Activated naive CD4-positive, alpha-beta T cell treated with anti-CD3 and anti-CD28 coated beads for 36 hours (primary cell): ENCODE results near the gene ZNF45. TPM values are rescaled to one million over a fixed set of nuclear protein-coding genes. Genes with fewer than 3 reads are reported as not detected.
A peak's percentile ranks its signal among the peaks of the same experiment; 100 is the strongest.
"Not testable (repeated sequence)": the region's sequence is repeated elsewhere in the genome, so short reads cannot be mapped to it uniquely, and the experiment has no call there.

Experiments used
- CTCF ChIA-PET: fragments of 350-600 bp; sonication (Branson Sonifier 250); formaldehyde crosslinking; loops from one replicate; lab custom pipeline; 2021; ENCODE audit warnings: antibody characterized with exemption; lab: Charles Lee
- DNase-seq: peaks from one replicate; pipeline ENCODE4 v3.0.0-alpha.2; 2020
- H3K27ac Mint-ChIP-seq: one replicate; pipeline ENCODE4 v1.8.0; 2021; ENCODE audit warnings: mild to moderate bottlenecking, mixed read lengths
- H3K27me3 Mint-ChIP-seq: one replicate; pipeline ENCODE4 v1.8.0; 2021; ENCODE audit warnings: low read depth, mixed read lengths
- H3K36me3 Mint-ChIP-seq: one replicate; pipeline ENCODE4 v1.8.0; 2021; ENCODE audit warnings: low read depth, mixed read lengths
- H3K4me1 Mint-ChIP-seq: one replicate; pipeline ENCODE4 v1.8.0; 2021; ENCODE audit warnings: low read depth, mixed read lengths
- H3K4me3 Mint-ChIP-seq: one replicate; pipeline ENCODE4 v1.8.0; 2021; ENCODE audit warnings: mild to moderate bottlenecking, moderate library complexity, mixed read lengths
- H3K9me3 Mint-ChIP-seq: one replicate; pipeline ENCODE4 v1.8.0; 2021; ENCODE audit warnings: mixed read lengths
- intact Hi-C: fragments of 100-400 bp; cut with micrococcal nuclease; formaldehyde crosslinking; loops from one replicate; pipeline ENCODE4 v1.15.1; 2023
- total RNA-seq, 2 experiments: library from RNA; stranded (reverse); gene quantifications; one replicate each; pipeline ENCODE4 v1.2.3, GENCODE V29; 2021

The ZNF45 gene
- total RNA-seq, 2 experiments from 2014 or later = 5.4 to 6.3 TPM

DNA sequence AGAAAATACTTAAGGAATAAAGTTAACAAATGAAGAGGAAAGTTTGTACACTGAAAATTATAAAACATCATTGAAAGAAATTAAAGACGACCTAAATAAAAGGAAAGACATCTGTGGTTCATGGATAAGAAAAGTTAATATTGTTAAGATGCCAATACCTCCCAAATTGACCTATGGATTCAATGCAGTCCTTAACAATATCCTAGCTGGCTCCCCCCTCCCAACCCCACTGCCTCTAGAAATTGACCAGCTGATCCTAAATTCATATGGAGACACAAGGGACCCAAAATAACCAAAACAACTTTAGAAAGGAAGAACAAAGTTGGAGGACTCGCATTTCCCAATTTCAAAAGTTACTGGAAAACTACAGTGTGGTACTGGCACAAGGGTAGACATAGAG, 28.3 kb downstream of the ZNF45 start:
- intact Hi-C loops = no loop called here
- DNase-seq = no peak
- Mint-ChIP-seq H3K9me3 (peaks cover 54% of the 10 kb centered on the region), H3K4me3 (no peak overlapping the region), H3K4me1 (peaks cover 6% of the 10 kb centered on the region), H3K27ac (no peak overlapping the region), H3K27me3 (no peaks in the 10 kb centered on the region), H3K36me3 (peaks cover 34% of the 10 kb centered on the region)
- CTCF ChIA-PET = no interaction called here

DNA sequence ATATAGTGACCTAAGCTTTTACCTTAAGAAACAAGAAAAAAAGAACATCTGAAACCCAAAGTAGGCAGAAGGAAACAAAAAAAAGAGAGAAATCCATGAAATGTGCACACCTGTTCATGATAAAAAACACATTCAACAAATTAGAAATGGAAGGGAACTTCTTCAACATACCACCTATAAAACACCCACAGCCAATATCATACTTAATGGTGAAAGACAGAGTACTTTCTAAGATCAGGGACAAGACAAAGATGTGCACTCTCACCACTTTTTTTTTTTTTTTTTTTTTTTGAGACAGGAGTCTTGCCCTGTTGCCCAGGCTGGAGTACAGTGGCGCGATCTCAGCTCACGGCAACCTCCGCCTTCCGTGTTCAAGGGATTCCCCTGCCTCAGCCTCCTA, 29.2 kb downstream of the ZNF45 start:
- H3K27ac Mint-ChIP-seq = no peak overlapping the region

DNA sequence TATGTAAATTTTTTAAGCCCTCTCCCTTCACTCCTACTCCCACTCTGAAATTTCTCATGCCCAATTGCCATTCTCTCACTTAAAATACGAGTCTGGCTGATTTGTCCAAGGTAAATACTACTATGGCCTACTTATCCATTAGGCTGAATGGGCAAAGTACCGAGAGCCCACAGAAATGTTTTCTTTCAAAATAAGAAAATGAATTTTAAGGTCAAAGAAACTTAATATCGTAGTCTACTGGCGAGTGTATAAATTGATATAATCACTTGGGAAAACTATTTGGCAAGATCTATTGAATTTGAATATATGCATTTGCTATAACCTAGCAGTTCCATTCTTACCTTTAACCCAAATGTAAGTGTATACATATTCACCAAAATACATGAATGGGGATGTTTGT, 32.7 kb downstream of the ZNF45 start:
- Mint-ChIP-seq H3K36me3 (peaks cover 39% of the 10 kb centered on the region), H3K4me1 (peaks cover 17% of the 10 kb centered on the region), H3K27ac (no peak overlapping the region), H3K9me3 (peaks cover 50% of the 10 kb centered on the region), H3K27me3 (no peaks in the 10 kb centered on the region), H3K4me3 (peak overlapping the region; percentile 86)
- intact Hi-C loops = loop anchor here (5.0 kb wide), 1 partner anchor 170 kb away; the partner anchor contains the start of gene ZNF284
- DNase-seq = no peak
- CTCF ChIA-PET = interaction anchor here (1.1 kb wide), 1 partner anchor 193 kb away, joined by 3 read pairs; no protein-coding TSS in a partner anchor

More for the DNA sequence above, 29.2 kb downstream of the ZNF45 start:
- H3K27me3 Mint-ChIP-seq = no peaks in the 10 kb centered on the region
- intact Hi-C loops = no loop called here
- no peak for DNase-seq
- CTCF ChIA-PET = no interaction called here
- peaks cover 50% of the 10 kb centered on the region for H3K9me3 Mint-ChIP-seq
- H3K4me3 Mint-ChIP-seq = no peak overlapping the region
- peaks cover 15% of the 10 kb centered on the region for H3K4me1 Mint-ChIP-seq
- H3K36me3 Mint-ChIP-seq = peaks cover 41% of the 10 kb centered on the region

DNA sequence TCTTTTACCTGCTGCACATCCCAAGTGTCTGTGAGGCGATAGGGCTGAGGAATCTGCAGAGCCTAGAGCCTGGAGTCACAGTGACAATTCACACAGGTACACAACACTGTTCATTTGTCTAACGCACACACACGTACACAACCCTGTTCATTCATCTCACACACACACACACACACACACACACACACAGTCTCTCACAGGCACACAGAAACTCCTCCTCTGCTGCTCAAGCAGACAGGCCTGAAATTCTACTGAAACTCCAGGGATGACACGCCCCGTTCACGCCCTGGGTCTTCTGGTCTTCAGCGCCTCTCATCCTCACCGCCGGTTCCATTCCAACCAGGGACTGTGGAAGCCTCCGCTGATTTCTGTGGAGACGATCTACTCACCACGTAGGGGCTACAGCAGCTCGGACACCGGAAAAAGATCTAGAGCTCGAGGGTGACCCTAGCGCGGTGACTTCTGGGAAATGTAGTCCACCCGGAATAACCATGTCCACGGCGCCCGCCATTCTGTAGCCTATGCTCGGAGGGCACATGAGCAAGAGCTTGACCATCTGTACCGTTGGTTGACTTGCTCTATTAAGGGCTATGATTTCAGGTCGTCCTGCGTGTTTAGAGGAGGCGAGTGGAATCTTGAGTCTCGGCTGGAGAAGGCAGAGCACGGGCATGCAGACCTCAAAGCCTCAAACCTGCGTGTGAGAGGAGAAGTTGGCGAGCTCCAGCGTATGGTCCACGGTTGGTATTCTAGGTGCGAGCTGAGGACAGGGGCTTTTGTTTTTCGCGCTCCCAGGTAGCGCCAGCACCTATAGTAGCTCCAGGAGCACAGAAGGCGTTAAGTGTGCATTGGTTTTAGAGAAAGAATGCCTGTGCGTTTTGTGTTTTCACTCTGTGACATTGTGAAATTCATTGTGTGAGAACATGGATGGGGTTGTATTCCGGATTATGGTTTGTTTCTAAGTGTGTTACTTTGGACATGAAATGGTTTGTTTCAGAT, 33.4 kb downstream of the ZNF45 start:
- no peaks in the 10 kb centered on the region for H3K27me3 Mint-ChIP-seq
- peaks cover 39% of the 10 kb centered on the region for H3K36me3 Mint-ChIP-seq

DNA sequence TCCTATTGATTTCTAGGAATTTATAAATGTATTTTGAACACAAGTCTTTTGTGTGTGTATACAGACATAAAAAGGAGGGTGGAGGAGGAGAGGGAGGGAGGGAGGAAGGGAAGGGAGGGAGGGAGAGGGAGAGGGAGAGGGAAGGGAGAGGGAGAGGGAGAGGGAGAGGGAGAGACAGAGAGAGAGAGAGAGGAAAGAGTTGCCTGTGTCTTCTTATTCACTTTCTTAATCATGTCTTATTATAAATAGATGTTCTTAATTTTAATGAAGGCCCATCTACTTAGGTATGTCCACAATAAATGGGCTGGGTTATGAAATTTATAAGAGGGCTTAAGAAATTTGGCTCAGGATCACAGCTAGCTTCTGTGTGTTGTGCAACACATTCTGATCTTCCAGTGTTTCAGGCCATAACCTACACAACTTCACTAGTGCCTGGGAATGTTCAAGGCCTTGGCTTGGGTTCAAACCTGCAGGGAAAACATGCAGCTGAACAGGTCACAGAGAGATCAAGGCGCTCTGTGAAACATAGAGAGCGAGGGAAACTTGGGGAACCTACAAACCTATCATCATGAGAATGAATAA, 39.3 kb downstream of the ZNF45 start:
- Mint-ChIP-seq H3K36me3 (peaks cover 14% of the 10 kb centered on the region), H3K27ac (no peak overlapping the region), H3K4me1 (peaks cover under 1% of the 10 kb centered on the region), H3K9me3 (peaks cover 50% of the 10 kb centered on the region), H3K4me3 (no peak overlapping the region), H3K27me3 (no peaks in the 10 kb centered on the region)
- no peak for DNase-seq
- intact Hi-C loops = no loop called here
- CTCF ChIA-PET = no interaction called here

More for the DNA sequence above, 33.4 kb downstream of the ZNF45 start:
- Mint-ChIP-seq H3K27ac (peak overlapping the region; percentile 68), H3K9me3 (peaks cover 45% of the 10 kb centered on the region), H3K4me3 (peak overlapping the region; percentile 86), H3K4me1 (peaks cover 17% of the 10 kb centered on the region)
- DNase-seq = peak; percentile 75
- CTCF ChIA-PET = interaction anchor here (1.1 to 1.2 kb wide), 2 partner anchors 50 to 193 kb away, joined by 3 read pairs; partner anchors contain the start of gene ZNF221
- intact Hi-C loops = loop anchor here (1.0 to 5.0 kb wide), 3 partner anchors 34 to 171 kb away; partner anchors contain the start of genes ZNF283, ZNF284 and ZNF45

DNA sequence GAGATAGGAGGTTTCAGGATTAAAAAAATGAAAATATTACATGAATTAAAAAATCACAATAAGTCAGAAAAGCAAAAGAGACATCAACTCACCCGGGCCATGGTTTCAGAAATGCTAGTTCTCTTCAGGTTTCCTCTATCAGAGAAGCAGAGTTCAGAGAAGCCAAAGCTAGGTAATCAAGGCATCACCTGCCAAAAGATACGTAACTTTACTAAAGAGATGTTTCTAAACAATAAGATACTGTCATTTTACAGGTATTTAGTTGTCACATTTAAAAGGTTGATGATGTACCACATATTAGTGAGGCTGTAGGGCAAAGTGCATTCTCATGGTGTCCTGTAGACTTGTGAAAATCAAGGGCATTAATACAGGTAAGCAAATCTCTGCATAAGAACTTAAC, 51.2 kb downstream of the ZNF45 start, which contains the start of gene ZNF404:
ZNF404 (minus strand) TSS at position 101 of the 400 bp plus-strand sequence.
- CTCF ChIA-PET = no interaction called here
- intact Hi-C loops = no loop called here
- Mint-ChIP-seq H3K4me1 (no peaks in the 10 kb centered on the region), H3K4me3 (no peak within 1 kb of the TSS), H3K27me3 (no peaks in the 10 kb centered on the region), H3K9me3 (peaks cover 60% of the 10 kb centered on the region), H3K27ac (no peak within 1 kb of the TSS), H3K36me3 (peaks cover 35% of the 10 kb centered on the region)
- no peak for DNase-seq

DNA sequence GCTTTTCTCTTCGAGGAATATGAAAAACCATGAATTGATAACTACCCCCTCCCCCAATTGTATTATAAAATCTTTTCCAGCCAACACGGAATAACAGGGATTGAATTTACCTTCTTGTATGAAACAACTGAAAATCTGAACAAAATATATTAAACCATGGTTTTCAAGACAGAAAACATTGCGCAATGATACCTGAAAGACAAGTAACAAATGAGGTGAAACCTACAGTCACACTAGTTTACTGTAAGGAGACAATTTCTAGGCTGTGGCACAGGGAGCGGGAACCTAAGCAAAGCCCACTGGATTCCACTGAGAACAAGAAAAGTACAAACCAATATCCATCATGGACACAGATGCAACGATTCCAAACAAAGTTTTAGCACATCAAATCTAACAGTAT, 54.6 kb downstream of the ZNF45 start:
- intact Hi-C loops = no loop called here
- Mint-ChIP-seq H3K36me3 (peaks cover 47% of the 10 kb centered on the region), H3K27ac (no peak overlapping the region), H3K4me1 (no peaks in the 10 kb centered on the region), H3K4me3 (no peak overlapping the region), H3K9me3 (peaks cover 56% of the 10 kb centered on the region), H3K27me3 (no peaks in the 10 kb centered on the region)
- no peak for DNase-seq
- CTCF ChIA-PET = no interaction called here

DNA sequence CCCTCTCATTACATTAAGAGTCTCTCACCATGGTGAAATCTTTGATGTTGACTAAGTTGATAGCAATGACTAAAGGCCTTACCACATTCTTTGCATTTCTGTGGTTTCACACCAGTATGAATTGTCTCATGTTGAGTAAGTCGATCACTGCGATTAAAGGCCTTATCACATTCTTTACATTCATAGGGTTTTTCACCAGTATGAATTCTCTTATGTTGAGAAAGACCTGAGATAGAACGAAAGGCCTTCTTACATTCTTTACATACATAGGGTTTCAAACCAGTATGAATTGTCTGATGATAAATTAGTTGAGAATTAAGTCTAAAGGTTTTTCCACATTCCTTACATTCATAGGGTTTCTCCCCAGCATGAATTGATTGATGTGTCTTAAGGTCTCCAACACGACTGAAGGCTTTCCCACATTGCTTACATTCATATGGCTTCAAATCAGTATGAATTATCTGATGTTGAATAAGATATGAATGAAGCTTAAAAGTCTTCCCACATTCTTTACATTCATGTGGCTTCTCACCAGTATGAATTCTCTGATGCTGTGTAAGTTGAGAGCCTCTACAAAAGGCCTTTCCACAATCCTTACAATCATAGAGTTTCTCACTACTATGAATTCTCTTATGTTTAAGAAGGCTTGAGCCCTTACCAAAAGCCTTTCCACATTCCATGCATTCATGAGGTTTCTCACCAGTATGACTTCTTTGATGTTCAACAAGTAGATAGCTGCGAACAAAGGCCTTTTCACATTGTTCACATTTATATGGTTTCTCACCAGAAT, 62.3 kb downstream of the ZNF45 start:
- CTCF ChIA-PET = no interaction called here
- no peaks in the 10 kb centered on the region for H3K27me3 Mint-ChIP-seq
- H3K4me3 Mint-ChIP-seq = no peak overlapping the region
- intact Hi-C loops = no loop called here
- no peak for DNase-seq
- peaks cover 36% of the 10 kb centered on the region for H3K36me3 Mint-ChIP-seq
- H3K9me3 Mint-ChIP-seq = peaks cover 52% of the 10 kb centered on the region
- H3K27ac Mint-ChIP-seq = no peak overlapping the region
- H3K4me1 Mint-ChIP-seq = no peaks in the 10 kb centered on the region

DNA sequence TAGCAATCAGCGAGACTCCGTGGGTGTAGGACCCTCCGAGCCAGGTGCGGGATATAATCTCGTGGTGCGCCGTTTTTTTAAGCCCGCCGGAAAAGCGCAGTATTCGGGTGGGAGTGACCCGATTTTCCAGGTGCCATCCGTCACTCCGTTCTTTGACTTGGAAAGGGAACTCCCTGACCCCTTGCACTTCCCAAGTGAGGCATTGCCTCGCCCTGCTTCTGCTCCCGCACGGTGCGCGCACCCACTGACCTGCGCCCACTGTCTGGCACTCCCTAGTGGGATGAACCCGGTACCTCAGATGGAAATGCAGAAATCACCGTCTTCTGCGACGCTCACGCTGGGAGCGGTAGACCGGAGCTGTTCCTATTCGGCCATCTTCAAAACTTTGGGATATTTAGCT, 68.2 kb downstream of the ZNF45 start:
- DNase-seq, H3K4me3 Mint-ChIP-seq, H3K27ac Mint-ChIP-seq, CTCF ChIA-PET, H3K27me3 Mint-ChIP-seq, intact Hi-C loops, H3K4me1 Mint-ChIP-seq: not testable (repeated sequence)
- H3K36me3 Mint-ChIP-seq = peaks cover 12% of the 10 kb centered on the region
- H3K9me3 Mint-ChIP-seq = peaks cover 33% of the 10 kb centered on the region

Other genes with a start within 250 kb of the ZNF45 start
- not detected for gene IRGC, start 219.2 kb downstream of the ZNF45 start, total RNA-seq
- 100 to 1,000 TPM; 103 to 111 TPM for gene SMG9, start 180.3 kb downstream of the ZNF45 start, total RNA-seq
- gene KCNN4, start 154.3 kb downstream of the ZNF45 start, total RNA-seq = 10 to 100 TPM; 68.4 to 73.7 TPM
- 1 to 10 TPM; 1.3 to 2.0 TPM for gene LYPD5, start 132.8 kb downstream of the ZNF45 start, total RNA-seq
- 1 to 10 TPM; 6.8 to 7.7 TPM for gene ZNF283, start 108.0 kb downstream of the ZNF45 start, total RNA-seq
- 1 to 10 TPM; 1.2 to 1.3 TPM for gene ZNF404, start 51.3 kb downstream of the ZNF45 start, total RNA-seq
- under 1 TPM; 0.45 to 0.89 TPM for gene ZNF221, start 15.9 kb upstream of the ZNF45 start, total RNA-seq
- gene ZNF155, start 48.9 kb upstream of the ZNF45 start, total RNA-seq = 1 to 10 TPM; 2.9 to 3.1 TPM
- 1 to 10 TPM; 2.7 to 3.3 TPM for gene ZNF230, start 67.7 kb upstream of the ZNF45 start, total RNA-seq
- gene ZNF222, start 90.1 kb upstream of the ZNF45 start, total RNA-seq = 1 to 10 TPM in 1 of 2 experiments, under 1 TPM in 1; 0.74 to 1.1 TPM
- gene ZNF223, start 116.8 kb upstream of the ZNF45 start, total RNA-seq = under 1 TPM; 0.48 to 0.96 TPM
- gene ZNF284, start 136.9 kb upstream of the ZNF45 start, total RNA-seq = under 1 TPM; 0.76 to 0.86 TPM
- 10 to 100 TPM in 1 of 2 experiments, 1 to 10 TPM in 1; 8.7 to 10.9 TPM for gene ZNF224, start 159.1 kb upstream of the ZNF45 start, total RNA-seq
- gene ZNF225, start 178.1 kb upstream of the ZNF45 start, total RNA-seq = 1 to 10 TPM; 2.1 to 2.2 TPM
- gene ZNF234, start 206.3 kb upstream of the ZNF45 start, total RNA-seq = 1 to 10 TPM; 5.0 to 5.4 TPM
- 10 to 100 TPM; 12.4 to 16.9 TPM for gene ZNF226, start 229.8 kb upstream of the ZNF45 start, total RNA-seq